GM20000 (cell line): ENCODE data around the gene GABBR2.

ENCODE experiments used
- DNase-seq: peaks from one replicate; pipeline ENCODE4 v3.0.0; 2012; ENCODE audit warnings: low spot score
- TF ChIP-seq, protein P1 (sequence below): IDR thresholded peaks from 2 replicates; pipeline ENCODE4 v1.5.1; 2012; ENCODE audit warnings: mild to moderate bottlenecking, control low read depth; ENCODE audit errors: extremely low read depth, missing control alignments

The GABBR2 gene

GRCh38 chr9:98379572-98379971 is 329.2 kb downstream of the GABBR2 start:
- TF ChIP-seq, protein P1, sequence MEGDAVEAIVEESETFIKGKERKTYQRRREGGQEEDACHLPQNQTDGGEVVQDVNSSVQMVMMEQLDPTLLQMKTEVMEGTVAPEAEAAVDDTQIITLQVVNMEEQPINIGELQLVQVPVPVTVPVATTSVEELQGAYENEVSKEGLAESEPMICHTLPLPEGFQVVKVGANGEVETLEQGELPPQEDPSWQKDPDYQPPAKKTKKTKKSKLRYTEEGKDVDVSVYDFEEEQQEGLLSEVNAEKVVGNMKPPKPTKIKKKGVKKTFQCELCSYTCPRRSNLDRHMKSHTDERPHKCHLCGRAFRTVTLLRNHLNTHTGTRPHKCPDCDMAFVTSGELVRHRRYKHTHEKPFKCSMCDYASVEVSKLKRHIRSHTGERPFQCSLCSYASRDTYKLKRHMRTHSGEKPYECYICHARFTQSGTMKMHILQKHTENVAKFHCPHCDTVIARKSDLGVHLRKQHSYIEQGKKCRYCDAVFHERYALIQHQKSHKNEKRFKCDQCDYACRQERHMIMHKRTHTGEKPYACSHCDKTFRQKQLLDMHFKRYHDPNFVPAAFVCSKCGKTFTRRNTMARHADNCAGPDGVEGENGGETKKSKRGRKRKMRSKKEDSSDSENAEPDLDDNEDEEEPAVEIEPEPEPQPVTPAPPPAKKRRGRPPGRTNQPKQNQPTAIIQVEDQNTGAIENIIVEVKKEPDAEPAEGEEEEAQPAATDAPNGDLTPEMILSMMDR = no peak
- DNase-seq = no peak

GRCh38 chr9:98378794-98379193 is 329.9 kb downstream of the GABBR2 start:
- no peak for DNase-seq
- TF ChIP-seq, protein P1 = no peak

- TF ChIP-seq, protein P1 = no peak
- no peak for DNase-seq
These were observed 330.4 kb downstream of the GABBR2 start for GRCh38 chr9:98378206-98378780.

DNA sequence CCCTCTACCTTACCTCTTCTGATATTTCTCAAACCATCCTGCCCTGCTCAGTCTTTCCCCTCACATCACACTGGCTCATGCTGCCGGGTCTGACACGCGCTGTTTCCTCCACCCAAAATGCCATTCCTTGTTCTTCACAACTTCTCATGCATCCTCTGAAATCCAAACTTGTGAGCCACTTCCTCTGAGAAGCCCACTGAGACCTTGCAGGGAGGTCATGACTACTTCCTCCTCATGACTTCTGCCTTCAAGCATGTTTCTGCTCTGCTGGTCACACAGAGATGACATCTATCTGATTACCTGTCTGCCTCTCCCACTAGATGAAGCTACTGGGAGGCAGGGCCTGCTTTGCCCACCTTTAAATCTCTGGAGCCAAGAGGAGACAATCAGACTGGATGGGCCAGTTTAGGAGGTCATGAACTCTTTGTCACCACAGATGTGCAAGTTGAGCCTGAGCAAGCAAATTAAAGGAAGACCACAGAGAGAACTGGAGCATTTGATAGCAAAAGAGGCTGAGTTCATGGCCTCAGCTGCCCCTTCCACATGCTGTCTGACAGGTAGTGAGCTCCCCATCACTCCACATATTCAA is 333.5 kb downstream of the GABBR2 start:
- no peak for DNase-seq
- TF ChIP-seq, protein P1 = no peak

GRCh38 chr9:98374385-98375051 is 334.2 kb downstream of the GABBR2 start:
- TF ChIP-seq, protein P1 = no peak
- DNase-seq = no peak

DNA sequence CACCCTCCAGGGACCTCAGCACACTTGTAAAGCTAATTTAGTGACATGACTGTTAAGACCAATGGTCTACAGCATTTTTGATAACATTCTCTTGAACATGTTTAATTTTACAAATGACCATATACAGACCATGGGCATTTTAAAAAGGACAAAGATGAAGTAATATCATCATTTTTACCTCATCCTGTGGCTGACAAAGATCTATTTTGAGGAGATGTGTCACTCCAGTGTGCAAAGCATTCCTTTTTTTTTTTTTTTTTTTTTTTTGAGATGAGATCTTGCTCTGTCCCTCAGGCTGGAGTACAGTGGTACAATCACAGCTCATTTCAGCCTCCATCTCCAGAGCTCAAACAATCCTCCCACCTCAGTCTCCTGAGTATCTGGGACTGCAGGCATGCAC is 335.1 kb downstream of the GABBR2 start:
- DNase-seq = no peak
- TF ChIP-seq, protein P1 = no peak

DNA sequence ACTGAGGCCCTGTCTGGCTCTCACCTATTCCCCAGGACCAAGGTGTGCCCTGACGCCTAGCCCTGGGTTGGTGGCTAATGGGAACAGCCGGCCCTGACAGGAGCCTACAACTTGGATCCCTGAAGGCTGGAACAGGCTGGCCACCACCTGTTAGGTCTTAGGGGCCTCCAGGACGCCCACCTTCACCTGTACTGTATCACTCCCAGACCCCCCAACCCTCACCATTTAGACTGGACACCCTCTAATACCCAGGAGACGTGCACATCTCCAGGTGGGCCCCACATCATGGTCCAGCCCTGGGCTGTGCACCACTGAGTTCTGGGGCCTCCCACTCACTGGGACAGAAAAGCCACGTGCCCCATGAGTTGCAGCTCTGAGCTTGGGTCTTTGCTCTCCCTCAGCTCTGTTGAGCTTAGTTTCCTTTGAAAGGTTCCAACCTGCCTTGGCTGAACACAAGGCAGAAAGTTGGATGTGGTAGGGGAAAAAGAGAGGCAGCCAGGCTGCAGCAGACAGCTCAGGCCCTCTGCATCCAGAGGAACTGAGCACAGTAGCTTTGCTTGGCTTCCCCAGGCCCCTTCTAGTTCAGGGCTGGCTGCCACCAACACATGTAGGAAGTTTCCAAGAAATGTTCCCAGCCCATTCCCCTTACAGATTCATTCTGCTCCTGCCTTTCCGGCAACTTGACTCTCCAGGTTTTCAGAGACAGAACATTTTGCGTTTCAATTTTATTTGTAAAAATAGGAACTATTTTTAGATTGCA is 336.5 kb downstream of the GABBR2 start:
- no peak for DNase-seq
- TF ChIP-seq, protein P1 = no peak
